HG02981 (cell line): ENCODE results near the gene TFE3.
A peak's percentile ranks its signal among the peaks of the same experiment; 100 is the strongest.
"Not testable (repeated sequence)": the region's sequence is repeated elsewhere in the genome, so short reads cannot be mapped to it uniquely, and the experiment has no call there.

Experiments used
- ATAC-seq: cut with Tn5 transposase; IDR thresholded peaks from one replicate; pipeline ENCODE4 v1.9.1; 2021; ENCODE audit warnings: mild to moderate bottlenecking, moderate library complexity; ENCODE audit not compliant: unreplicated experiment

TFE3 gene

DNA sequence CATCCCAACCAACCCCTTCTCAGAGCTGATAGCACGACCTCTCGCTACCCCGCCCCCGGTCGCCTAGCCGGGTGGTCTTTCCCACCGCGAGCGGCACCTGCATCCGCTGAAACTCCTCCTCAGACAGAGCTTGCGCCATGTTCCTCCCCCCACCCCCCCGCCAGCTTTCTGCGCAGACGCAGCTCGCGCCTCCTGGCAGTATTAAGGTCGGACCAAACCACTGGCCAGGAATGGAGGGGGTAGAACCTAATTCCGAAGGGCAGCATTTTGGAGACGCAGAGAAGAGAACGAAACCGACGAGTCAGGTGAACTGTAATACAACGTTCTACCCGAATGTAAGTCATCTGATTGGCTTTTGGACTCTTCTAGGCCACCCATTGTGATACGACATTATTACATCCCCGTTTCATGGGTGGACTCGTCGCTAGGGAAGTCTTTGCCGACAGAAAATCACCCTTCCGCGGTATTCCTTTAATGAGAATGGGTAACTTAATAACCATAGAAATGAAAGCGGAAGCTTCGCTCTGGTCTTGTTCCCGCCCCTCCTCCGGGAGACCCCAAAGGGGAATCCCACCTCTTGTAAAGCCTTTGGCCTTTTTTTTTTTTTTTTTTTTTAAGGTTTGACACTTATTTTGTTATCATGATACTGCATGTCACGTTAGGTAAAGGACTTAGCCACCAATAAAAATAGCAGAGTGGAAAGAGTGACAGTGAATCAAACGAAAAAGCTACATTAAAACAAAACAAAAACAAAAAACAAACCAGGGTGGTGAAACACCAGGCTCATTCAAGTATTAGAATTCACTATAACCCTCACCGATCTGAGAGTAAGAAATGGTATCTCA, 40.8 kb downstream of the TFE3 start, which contains the start of gene GRIPAP1:
GRIPAP1 (minus strand) TSS at position 174 of the 845 bp plus-strand sequence; CDS start at position 139, 35 bp downstream.
- ATAC-seq = peak; percentile 72

DNA sequence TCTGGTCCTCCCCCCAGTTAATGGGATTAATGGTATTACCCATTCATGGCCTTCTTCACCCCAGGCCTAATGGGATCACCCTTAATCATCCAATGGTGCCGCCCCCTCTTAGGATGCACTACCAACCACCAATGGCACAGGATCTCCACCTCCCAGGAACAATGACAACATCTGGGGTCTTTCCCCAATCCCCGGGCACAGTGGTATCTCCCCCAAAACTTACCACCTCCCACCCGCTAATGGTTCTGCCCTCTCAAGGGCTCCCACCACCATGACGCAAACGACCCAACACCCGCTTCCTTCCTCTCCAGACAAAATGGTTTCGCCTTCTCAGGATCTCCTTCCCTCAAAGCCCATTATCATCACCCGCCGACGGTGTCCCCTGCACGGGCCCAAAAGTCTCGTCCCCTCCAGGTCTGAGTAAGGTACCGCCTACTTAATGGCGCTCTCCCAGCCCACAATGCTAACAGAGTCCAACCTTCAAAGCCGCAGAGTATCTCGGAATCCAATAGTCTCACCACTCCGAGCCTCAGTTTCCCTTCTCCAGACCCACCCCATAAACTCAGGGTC, 41.6 kb downstream of the TFE3 start:
- peak; percentile 33 for ATAC-seq

DNA sequence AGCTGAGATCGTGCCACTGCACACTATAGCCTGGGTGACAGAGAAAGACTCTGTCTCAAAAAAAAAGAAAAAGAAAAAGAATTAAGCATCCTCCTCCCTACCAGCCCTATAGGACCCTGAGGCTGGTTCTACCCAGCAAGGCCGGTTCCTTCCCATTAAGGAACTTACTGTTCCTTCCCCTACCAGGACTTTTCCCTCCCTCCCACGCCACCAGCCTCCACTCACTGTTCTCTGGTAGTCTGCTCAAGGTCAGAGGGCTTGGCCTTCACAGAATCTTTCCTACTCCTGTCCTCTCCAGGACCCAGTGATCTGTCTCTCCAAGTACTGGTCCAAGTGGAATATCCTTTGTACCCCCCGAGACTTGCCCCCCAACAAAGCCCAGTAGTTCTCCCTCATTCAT, 42.5 kb downstream of the TFE3 start:
- no peak for ATAC-seq

DNA sequence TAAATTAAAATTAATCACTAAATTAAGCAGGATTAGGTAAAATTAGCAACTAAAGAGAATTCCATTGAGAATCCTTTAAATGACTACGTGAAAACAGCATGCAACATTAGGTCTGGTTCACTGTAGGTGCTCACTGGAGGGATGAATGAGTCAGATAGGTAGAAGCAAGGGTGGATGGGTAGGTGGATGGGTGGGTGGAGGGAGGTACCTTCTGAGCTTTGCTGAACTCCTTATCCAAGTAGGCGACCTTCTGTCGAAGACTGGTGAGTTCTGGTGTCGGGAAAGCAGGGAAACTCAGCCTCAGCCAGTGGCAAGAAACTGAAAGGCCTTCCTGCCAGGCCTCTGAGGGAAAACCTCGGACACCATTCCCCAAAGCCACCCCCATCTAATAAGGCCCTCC, 44.1 kb downstream of the TFE3 start:
- no peak for ATAC-seq

DNA sequence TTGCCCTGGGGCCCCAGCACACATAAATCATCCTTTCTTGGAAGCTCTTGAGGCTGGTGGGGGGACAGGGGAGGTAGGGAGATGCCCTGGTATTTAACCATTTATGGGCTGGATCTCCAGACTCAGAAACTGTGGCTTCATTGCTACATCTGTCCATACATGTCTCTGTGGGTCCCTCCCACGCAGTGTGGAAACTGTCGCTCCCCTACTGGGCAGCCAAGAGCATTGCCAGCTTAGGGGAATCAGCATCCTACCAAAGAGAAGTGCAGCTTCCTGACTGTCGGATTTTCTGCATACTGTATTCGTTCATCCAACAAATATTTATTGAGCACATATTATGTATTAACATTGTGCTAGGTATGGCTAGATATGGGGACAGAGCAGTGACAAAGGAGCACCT, 44.8 kb downstream of the TFE3 start:
- no peak for ATAC-seq

DNA sequence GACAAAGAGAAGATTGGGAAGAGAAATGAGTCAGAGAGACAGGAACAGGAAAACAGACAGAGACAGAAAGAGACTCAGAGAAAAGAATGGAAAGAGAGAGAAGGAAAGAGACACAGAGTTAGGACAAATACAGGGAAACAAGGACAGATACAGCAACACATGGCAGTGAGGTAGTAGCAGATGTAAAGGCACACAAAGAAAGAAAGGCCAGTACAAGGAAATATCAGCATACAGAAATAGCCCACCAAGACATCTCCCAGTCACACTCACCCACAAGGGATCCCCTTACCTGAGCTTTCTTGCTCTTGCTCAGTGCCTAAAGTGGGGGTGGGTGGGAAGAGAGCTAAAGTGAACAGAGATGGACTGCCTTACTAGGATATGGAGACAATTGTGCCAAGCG, 45.3 kb downstream of the TFE3 start:
- ATAC-seq = no peak

DNA sequence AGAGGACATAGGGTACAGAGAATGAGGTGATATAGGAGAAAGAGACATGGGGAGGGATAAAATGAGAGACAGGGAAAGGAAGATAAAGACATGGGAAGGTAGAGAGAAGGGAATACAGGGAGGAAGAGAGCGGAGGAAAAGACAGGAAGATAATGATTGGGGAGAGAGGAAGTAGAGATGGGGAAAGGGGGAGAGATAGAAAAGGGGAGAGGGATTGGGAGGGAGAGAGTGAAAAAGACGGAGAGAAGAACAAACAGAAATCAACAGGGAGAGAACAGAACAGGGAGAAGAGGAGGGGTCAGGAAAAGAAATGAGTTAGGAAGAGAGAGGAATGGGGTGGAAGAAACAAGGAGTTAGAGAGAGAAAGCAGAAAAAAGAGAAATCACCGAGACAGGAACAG, 45.7 kb downstream of the TFE3 start:
- no peak for ATAC-seq

DNA sequence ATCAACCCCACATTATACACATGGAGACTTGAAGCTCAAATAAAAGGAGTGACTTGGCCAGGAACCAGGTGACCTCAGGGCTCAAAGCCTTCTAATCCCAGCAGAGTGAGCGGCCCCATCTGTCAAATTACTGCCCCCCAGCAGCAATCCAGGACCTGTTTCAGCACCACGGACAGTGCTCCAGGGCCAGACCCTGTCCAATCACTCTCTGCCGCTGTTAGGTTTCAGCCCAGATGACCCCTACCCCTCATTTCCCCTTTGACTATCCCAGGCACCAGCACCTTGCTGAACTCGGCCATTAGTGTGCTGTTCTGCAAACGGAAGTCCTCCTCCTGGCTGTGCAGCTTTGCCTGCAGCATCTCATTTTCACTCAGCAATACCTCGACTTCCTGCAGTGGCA, 46.2 kb downstream of the TFE3 start:
- no peak for ATAC-seq

DNA sequence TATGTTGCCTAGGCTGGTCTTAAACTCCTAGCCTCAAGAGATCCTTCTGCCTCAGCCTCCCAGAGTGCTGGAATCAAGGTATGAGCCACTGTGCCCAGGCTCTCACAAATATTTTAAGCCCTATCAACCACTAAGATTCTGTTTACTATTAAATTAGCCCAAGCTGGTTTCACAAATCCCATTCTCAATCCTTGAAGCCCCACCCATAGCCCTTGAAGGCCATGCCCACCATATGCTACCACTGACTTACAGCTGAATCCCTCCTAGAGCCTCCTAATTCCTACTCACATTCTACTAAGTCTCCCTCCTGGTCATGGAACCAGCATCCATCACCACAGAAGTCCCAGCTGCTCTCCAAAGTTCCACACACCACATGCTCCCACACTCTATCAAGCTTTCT, 50.8 kb downstream of the TFE3 start:
- no peak for ATAC-seq

DNA sequence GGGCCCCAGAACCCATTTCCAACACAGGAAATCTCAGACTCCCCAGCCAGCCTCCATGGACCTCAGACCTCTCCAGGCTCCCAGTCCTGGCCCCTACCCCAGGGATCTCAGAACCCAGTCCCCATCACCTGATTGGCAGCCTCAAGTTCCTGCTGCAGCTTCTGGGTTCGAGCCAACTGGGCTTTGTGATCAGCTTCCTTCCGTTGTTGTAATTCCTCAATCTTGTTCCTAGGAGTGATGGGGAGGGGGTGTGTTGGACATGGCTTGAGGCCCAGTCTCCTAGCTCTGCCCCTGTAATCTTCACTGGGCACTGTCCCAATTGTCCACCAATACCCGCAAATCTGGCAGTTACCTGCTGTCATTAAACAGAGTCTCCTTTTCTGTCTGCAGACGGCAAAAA, 53.7 kb downstream of the TFE3 start:
- no peak for ATAC-seq

DNA sequence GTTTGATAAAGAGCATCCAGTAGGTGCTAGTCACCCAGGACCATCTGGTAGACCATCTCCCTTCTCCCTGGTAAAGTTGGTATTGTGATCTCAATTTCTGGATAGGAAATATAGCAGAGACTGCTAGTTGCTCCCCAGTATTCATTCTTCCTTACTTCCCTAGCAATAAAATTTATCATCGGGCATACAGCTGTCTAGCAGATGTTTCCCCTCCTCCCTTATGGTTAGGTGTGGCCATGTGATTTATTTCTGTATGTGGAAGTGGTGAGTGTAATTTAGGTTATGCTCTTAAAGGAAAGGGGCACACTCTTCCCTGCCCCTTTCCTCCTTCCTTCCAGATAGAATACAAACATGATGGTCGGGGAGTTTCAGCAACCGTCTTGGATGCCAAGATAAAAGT, 59.3 kb downstream of the TFE3 start:
- ATAC-seq = no peak

DNA sequence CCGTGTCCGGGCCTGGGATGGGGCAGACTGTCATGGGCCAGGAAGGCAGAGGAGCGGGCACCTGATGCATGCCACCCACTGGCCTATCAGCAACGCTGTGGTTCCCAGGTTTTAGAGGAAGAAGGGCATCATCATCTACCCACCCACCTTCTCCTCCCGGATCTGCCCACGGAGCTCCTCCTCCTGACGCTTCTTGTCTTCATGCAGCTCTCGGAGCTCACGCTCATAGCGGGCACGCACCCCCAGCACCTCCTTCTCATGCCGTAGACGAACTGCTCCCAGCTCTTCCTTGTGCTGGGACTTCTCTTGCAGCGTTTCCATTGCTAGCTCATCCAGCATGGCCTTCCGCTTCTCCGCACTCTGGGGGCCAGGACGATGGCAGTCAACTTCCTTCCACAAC, 60.1 kb downstream of the TFE3 start:
- no peak for ATAC-seq

DNA sequence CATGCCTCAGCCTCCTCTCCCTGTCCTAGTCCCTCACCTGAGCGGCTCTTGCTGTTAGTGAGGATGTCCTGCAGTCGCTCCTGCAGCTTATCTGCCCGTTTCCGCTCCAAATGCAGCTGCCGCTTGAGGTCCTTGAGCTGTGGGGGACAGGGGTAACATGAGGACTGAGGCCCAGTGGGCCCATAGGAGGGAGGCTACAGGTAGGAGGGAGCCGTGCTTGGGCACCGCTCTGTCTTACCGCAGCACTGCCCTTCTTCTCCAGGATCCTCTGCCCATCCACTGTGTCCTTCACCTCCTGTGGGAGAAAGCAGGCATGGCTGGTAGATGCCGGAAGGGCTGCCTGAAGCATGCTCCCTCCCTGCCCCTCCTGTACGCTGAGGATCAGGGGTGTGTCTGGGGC, 62.0 kb downstream of the TFE3 start:
- no peak for ATAC-seq

DNA sequence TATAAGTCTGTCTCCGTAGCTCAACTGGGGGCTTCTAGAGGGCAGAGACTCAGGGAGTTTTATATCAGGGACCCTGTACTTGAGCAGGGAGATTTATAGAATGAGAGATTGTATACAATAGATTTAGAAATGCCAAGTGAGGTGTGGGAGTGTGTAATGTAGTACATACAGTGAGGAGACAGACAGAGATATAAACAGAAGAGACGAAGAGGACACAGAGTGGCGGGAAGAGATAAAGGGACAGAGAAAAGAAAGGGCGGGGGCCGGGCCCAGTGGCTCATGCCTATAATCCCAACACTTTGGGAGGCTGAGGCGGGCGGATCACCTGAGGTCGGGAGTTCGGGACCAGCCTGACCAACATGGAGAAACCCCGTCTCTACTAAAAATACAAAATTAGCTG, 62.8 kb downstream of the TFE3 start:
- ATAC-seq = not testable (repeated sequence)
